ENCODE data around the gene TSPYL2. TPM values are rescaled to one million over a fixed set of nuclear protein-coding genes. Genes with fewer than 3 reads are reported as not detected.

The TSPYL2 gene
- total and polyA plus RNA-seq, 2 experiments from 2014 or later, result 38.2 to 78.6 TPM

DNA sequence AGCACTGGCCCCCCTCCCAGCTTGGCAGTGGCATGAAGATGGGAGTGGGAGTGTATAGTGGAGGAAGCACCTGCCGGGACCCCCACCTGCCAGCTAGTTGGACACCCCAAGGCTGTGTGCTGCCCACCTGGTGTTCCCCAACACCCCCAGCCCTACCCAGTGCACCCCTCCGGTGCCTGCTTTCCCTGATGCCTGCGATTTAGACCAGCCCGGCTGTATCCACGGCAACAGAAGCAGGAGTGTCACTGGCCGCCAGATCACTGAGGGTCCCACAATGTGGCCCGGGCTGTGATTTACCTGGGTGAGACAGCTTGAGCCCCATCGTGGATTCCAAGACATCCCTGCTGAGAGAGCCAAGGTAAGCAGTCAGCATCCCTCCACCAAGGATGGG lies 33.0 kb upstream of the TSPYL2 start:
- DNase-seq (ENCODE audit: low spot score), result no peak
- Histone ChIP-seq H3K79me2 (peaks cover 7% of the 10 kb centered on the region), H2AFZ (no peak overlapping the region), H3K9me2 (replicated peaks; ENCODE audit: insufficient read depth) (no peaks in the 10 kb centered on the region), H3K27ac (no peak overlapping the region), H3K36me3 (replicated peaks; ENCODE audit: insufficient read depth, low read depth) (no peaks in the 10 kb centered on the region), H3K4me2 (peak overlapping the region; percentile 74), H3K4me1 (ENCODE audit: insufficient read depth) (no peaks in the 10 kb centered on the region), H3K27me3 (no peaks in the 10 kb centered on the region), H3K4me3 (no peak overlapping the region), H4K20me1 (ENCODE audit: insufficient read depth, poor library complexity, severe bottlenecking) (no peaks in the 10 kb centered on the region), H3K9me3 (ENCODE audit: low read depth) (no peaks in the 10 kb centered on the region)
- WGBS (ENCODE audit: low lambda C conversion rate, missing lambda C conversion rate), result 62% methylated on average over 7 of the region's 8 CpGs
- TF ChIP-seq, protein P1, sequence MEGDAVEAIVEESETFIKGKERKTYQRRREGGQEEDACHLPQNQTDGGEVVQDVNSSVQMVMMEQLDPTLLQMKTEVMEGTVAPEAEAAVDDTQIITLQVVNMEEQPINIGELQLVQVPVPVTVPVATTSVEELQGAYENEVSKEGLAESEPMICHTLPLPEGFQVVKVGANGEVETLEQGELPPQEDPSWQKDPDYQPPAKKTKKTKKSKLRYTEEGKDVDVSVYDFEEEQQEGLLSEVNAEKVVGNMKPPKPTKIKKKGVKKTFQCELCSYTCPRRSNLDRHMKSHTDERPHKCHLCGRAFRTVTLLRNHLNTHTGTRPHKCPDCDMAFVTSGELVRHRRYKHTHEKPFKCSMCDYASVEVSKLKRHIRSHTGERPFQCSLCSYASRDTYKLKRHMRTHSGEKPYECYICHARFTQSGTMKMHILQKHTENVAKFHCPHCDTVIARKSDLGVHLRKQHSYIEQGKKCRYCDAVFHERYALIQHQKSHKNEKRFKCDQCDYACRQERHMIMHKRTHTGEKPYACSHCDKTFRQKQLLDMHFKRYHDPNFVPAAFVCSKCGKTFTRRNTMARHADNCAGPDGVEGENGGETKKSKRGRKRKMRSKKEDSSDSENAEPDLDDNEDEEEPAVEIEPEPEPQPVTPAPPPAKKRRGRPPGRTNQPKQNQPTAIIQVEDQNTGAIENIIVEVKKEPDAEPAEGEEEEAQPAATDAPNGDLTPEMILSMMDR (IDR thresholded peaks at IDR 0.05; ENCODE audit: poor library complexity), result no peak
- no peak for TF ChIP-seq EZH2phosphoT487 (IDR thresholded peaks at IDR 0.05; ENCODE audit: low read depth, severe bottlenecking, unreplicated experiment)

GRCh38 chrX:53050841-53051240 lies 31.3 kb upstream of the TSPYL2 start:
- Histone ChIP-seq H4K20me1 (ENCODE audit: insufficient read depth, poor library complexity, severe bottlenecking) (no peaks in the 10 kb centered on the region), H3K79me2 (peaks cover 7% of the 10 kb centered on the region)
- WGBS (ENCODE audit: low lambda C conversion rate, missing lambda C conversion rate), result 80% methylated on average over 6 of the region's 6 CpGs

GRCh38 chrX:53055244-53055849 lies 26.8 kb upstream of the TSPYL2 start:
- Histone ChIP-seq H2AFZ (no peak overlapping the region), H3K27me3 (no peaks in the 10 kb centered on the region), H3K9me3 (ENCODE audit: low read depth) (no peaks in the 10 kb centered on the region), H4K20me1 (ENCODE audit: insufficient read depth, poor library complexity, severe bottlenecking) (no peaks in the 10 kb centered on the region), H3K27ac (no peak overlapping the region), H3K9me2 (replicated peaks; ENCODE audit: insufficient read depth) (no peaks in the 10 kb centered on the region), H3K4me1 (ENCODE audit: insufficient read depth) (no peaks in the 10 kb centered on the region), H3K79me2 (peaks cover 6% of the 10 kb centered on the region), H3K36me3 (replicated peaks; ENCODE audit: insufficient read depth, low read depth) (no peaks in the 10 kb centered on the region), H3K4me3 (no peak overlapping the region), H3K4me2 (no peak overlapping the region)
- WGBS (ENCODE audit: low lambda C conversion rate, missing lambda C conversion rate), result 80% methylated on average over 6 of the region's 6 CpGs
- TF ChIP-seq, protein P1 (IDR thresholded peaks at IDR 0.05; ENCODE audit: poor library complexity), result no peak
- no peak for TF ChIP-seq EZH2phosphoT487 (IDR thresholded peaks at IDR 0.05; ENCODE audit: low read depth, severe bottlenecking, unreplicated experiment)
- no peak for TF ChIP-seq EZH2 (IDR thresholded peaks at IDR 0.05; ENCODE audit: borderline replicate concordance)
- DNase-seq (ENCODE audit: low spot score), result no peak

More at GRCh38 chrX:53050841-53051240, 31.3 kb upstream of the TSPYL2 start:
- Histone ChIP-seq H3K4me3 (no peak overlapping the region), H3K36me3 (replicated peaks; ENCODE audit: insufficient read depth, low read depth) (no peaks in the 10 kb centered on the region), H3K9me2 (replicated peaks; ENCODE audit: insufficient read depth) (no peaks in the 10 kb centered on the region), H3K27ac (no peak overlapping the region), H3K9me3 (ENCODE audit: low read depth) (no peaks in the 10 kb centered on the region), H3K27me3 (no peaks in the 10 kb centered on the region), H3K4me1 (ENCODE audit: insufficient read depth) (no peaks in the 10 kb centered on the region), H2AFZ (no peak overlapping the region), H3K4me2 (no peak overlapping the region)
- TF ChIP-seq EZH2 (IDR thresholded peaks at IDR 0.05; ENCODE audit: borderline replicate concordance), result no peak
- TF ChIP-seq, protein P1 (IDR thresholded peaks at IDR 0.05; ENCODE audit: poor library complexity), result no peak
- DNase-seq (ENCODE audit: low spot score), result no peak

DNA sequence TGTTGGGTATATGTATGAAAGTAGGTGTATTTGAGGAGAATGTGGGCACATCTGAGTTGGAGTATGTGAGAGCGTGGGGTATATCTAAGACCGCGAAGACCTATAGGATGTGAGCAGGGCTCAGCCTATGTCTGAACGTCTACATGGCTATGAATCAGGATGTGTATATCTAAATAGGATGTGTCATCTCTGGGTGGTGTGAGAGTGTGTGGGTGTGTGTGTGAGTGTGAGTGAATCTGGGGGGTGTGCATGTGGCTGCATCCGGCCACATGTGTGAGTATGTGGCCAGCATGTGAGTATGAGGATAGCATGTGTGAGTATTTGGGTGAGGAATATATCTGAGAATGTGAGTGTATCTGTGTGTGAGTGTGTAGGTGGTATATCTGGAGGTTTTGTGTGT lies 25.9 kb upstream of the TSPYL2 start:
- Histone ChIP-seq H3K4me3 (no peak overlapping the region), H3K79me2 (no peaks in the 10 kb centered on the region), H3K27ac (no peak overlapping the region), H3K36me3 (replicated peaks; ENCODE audit: insufficient read depth, low read depth) (no peaks in the 10 kb centered on the region), H3K9me3 (ENCODE audit: low read depth) (no peaks in the 10 kb centered on the region), H3K4me2 (no peak overlapping the region), H2AFZ (no peak overlapping the region), H3K4me1 (ENCODE audit: insufficient read depth) (no peaks in the 10 kb centered on the region), H3K9me2 (replicated peaks; ENCODE audit: insufficient read depth) (no peaks in the 10 kb centered on the region), H4K20me1 (ENCODE audit: insufficient read depth, poor library complexity, severe bottlenecking) (no peaks in the 10 kb centered on the region), H3K27me3 (no peaks in the 10 kb centered on the region)
- DNase-seq (ENCODE audit: low spot score), result no peak
- WGBS (ENCODE audit: low lambda C conversion rate, missing lambda C conversion rate), result 92% methylated on average over 5 of the region's 5 CpGs
- TF ChIP-seq EZH2 (IDR thresholded peaks at IDR 0.05; ENCODE audit: borderline replicate concordance), result no peak
- no peak for TF ChIP-seq EZH2phosphoT487 (IDR thresholded peaks at IDR 0.05; ENCODE audit: low read depth, severe bottlenecking, unreplicated experiment)
- TF ChIP-seq, protein P1 (IDR thresholded peaks at IDR 0.05; ENCODE audit: poor library complexity), result no peak

Measured in hepatocyte (in vitro differentiated cells).